ENCODE results near the gene CBR1.

CBR1 gene

GRCh38 chr21:36069713-36070583, at the start of gene CBR1:
Gene CBR1 (plus strand): TSS chr21:36070024. CDS start chr21:36070116, 92 bp downstream.
- Histone ChIP-seq H3K9ac (ENCODE audit: low read length) (peak within 1 kb of the TSS; percentile 50), H3K27ac (ENCODE audit: low read length) (no peak within 1 kb of the TSS), H3K4me3 (ENCODE audit: low read length) (peak within 1 kb of the TSS; percentile 79), H2AFZ (ENCODE audit: low read length) (peak within 1 kb of the TSS; percentile 96), H3K27me3 (replicated peaks; ENCODE audit: insufficient read depth, low read length) (peaks cover 14% of the 10 kb centered on the region; the same call in 1 of the 2 replicates), H3K36me3 (replicated peaks; ENCODE audit: insufficient read depth, low read length) (no peaks in the 10 kb centered on the region), H3K79me2 (ENCODE audit: low read length) (no peaks in the 10 kb centered on the region), H3K9me3 (replicated peaks; ENCODE audit: insufficient read depth, low read length) (peaks cover 6% of the 10 kb centered on the region; the same call in 1 of the 2 replicates), H3K4me1 (ENCODE audit: low read length) (peaks cover 12% of the 10 kb centered on the region), H3K4me2 (ENCODE audit: low read depth, low read length) (peak within 1 kb of the TSS; percentile 78), H3F3A (ENCODE audit: insufficient read depth, low read length) (no peaks in the 10 kb centered on the region), H3K9me2 (replicated peaks; ENCODE audit: insufficient read depth, low read length) (no peaks in the 10 kb centered on the region), H4K20me1 (ENCODE audit: insufficient read depth, low read length) (no peaks in the 10 kb centered on the region)
- peak; percentile 99 for DNase-seq
- TF ChIP-seq EZH2 (optimal IDR thresholded peaks at IDR 0.05; ENCODE audit: low read depth, low read length) (no peak), EZH2phosphoT487 (IDR thresholded peaks at IDR 0.05; ENCODE audit: low read length) (no peak)

GRCh38 chr21:36021251-36021837, 48.5 kb upstream of the CBR1 start:
- no peak overlapping the region for H3K4me3 ChIP-seq (ENCODE audit: low read length)
- H3K27ac ChIP-seq (ENCODE audit: low read length): peak overlapping the region; percentile 3; the same call in 1 of the 2 replicates
- peaks cover 19% of the 10 kb centered on the region for H3K4me1 ChIP-seq (ENCODE audit: low read length)
- H3K9me2 ChIP-seq (replicated peaks; ENCODE audit: insufficient read depth, low read length): no peaks in the 10 kb centered on the region
- H2AFZ ChIP-seq (ENCODE audit: low read length): no peak overlapping the region
- H4K20me1 ChIP-seq (ENCODE audit: insufficient read depth, low read length): no peaks in the 10 kb centered on the region
- H3K9ac ChIP-seq (ENCODE audit: low read length): no peak overlapping the region
- TF ChIP-seq EZH2 (optimal IDR thresholded peaks at IDR 0.05; ENCODE audit: low read depth, low read length): no peak
- TF ChIP-seq CTCF (IDR thresholded peaks at IDR 0.05; ENCODE audit: low read length): no peak
- TF ChIP-seq EZH2phosphoT487 (IDR thresholded peaks at IDR 0.05; ENCODE audit: low read length): no peak
- no peaks in the 10 kb centered on the region for H3K79me2 ChIP-seq (ENCODE audit: low read length)
- peak; percentile 80 for DNase-seq
- H3K9me3 ChIP-seq (replicated peaks; ENCODE audit: insufficient read depth, low read length): no peaks in the 10 kb centered on the region
- no peaks in the 10 kb centered on the region for H3K36me3 ChIP-seq (replicated peaks; ENCODE audit: insufficient read depth, low read length)
- H3F3A ChIP-seq (ENCODE audit: insufficient read depth, low read length): peaks cover 9% of the 10 kb centered on the region; the same call in 1 of the 2 replicates
- no peaks in the 10 kb centered on the region for H3K27me3 ChIP-seq (replicated peaks; ENCODE audit: insufficient read depth, low read length)
- peak overlapping the region; percentile 22; the same call in 1 of the 2 replicates for H3K4me2 ChIP-seq (ENCODE audit: low read depth, low read length)

GRCh38 chr21:36022427-36023091, 47.3 kb upstream of the CBR1 start:
- no peaks in the 10 kb centered on the region for H3K9me2 ChIP-seq (replicated peaks; ENCODE audit: insufficient read depth, low read length)
- H3K27me3 ChIP-seq (replicated peaks; ENCODE audit: insufficient read depth, low read length): no peaks in the 10 kb centered on the region
- H3K4me2 ChIP-seq (ENCODE audit: low read depth, low read length): no peak overlapping the region
- H2AFZ ChIP-seq (ENCODE audit: low read length): no peak overlapping the region
- H3K9ac ChIP-seq (ENCODE audit: low read length): no peak overlapping the region
- H3K4me1 ChIP-seq (ENCODE audit: low read length): peaks cover 27% of the 10 kb centered on the region
- no peak overlapping the region for H3K4me3 ChIP-seq (ENCODE audit: low read length)
- H3K36me3 ChIP-seq (replicated peaks; ENCODE audit: insufficient read depth, low read length): no peaks in the 10 kb centered on the region
- no peaks in the 10 kb centered on the region for H3K79me2 ChIP-seq (ENCODE audit: low read length)
- no peak for TF ChIP-seq CTCF (IDR thresholded peaks at IDR 0.05; ENCODE audit: low read length)
- no peak for TF ChIP-seq EZH2 (optimal IDR thresholded peaks at IDR 0.05; ENCODE audit: low read depth, low read length)
- TF ChIP-seq EZH2phosphoT487 (IDR thresholded peaks at IDR 0.05; ENCODE audit: low read length): no peak
- DNase-seq: no peak
- H3F3A ChIP-seq (ENCODE audit: insufficient read depth, low read length): peaks cover 17% of the 10 kb centered on the region
- no peak overlapping the region for H3K27ac ChIP-seq (ENCODE audit: low read length)
- no peaks in the 10 kb centered on the region for H3K9me3 ChIP-seq (replicated peaks; ENCODE audit: insufficient read depth, low read length)
- H4K20me1 ChIP-seq (ENCODE audit: insufficient read depth, low read length): no peaks in the 10 kb centered on the region

All from MM.1S (cell line).